Osteocyte (in vitro differentiated cells): Measurements from ENCODE around the gene USP21. TPM values are rescaled to one million over a fixed set of nuclear protein-coding genes. Genes with fewer than 3 reads are reported as not detected.

Experiments used
- DNase-seq: peaks from one replicate; pipeline ENCODE4 v3.0.0; 2021; ENCODE audit warnings: mixed read lengths; ENCODE audit not compliant: unreplicated experiment; ENCODE audit errors: extremely low spot score
- H3K27ac Mint-ChIP-seq: one replicate; pipeline ENCODE4 v1.8.0; 2021; ENCODE audit warnings: mild to moderate bottlenecking, mixed read lengths; ENCODE audit not compliant: unreplicated experiment
- H3K27me3 Mint-ChIP-seq: one replicate; pipeline ENCODE4 v1.8.0; 2021; ENCODE audit warnings: mixed read lengths; ENCODE audit not compliant: unreplicated experiment
- H3K36me3 Mint-ChIP-seq: one replicate; pipeline ENCODE4 v1.8.0; 2021; ENCODE audit warnings: mixed read lengths; ENCODE audit not compliant: unreplicated experiment
- H3K4me1 Mint-ChIP-seq: one replicate; pipeline ENCODE4 v1.8.0; 2021; ENCODE audit warnings: mixed read lengths; ENCODE audit not compliant: unreplicated experiment
- H3K4me3 Mint-ChIP-seq: one replicate; pipeline ENCODE4 v1.8.0; 2021; ENCODE audit warnings: mild to moderate bottlenecking, moderate library complexity, mixed read lengths; ENCODE audit not compliant: unreplicated experiment
- H3K9me3 Mint-ChIP-seq: one replicate; pipeline ENCODE4 v1.8.0; 2021; ENCODE audit warnings: mixed read lengths; ENCODE audit not compliant: unreplicated experiment
- total RNA-seq: library from RNA; stranded (reverse); gene quantifications from 2 replicates; pipeline ENCODE4 v1.2.1, GENCODE V29; 2021
- TF ChIP-seq, protein P1 (sequence below): fragments of 200-600 bp; sonication (generic); IDR thresholded peaks from 2 replicates; pipeline ENCODE4 v1.5.0; 2021; ENCODE audit warnings: antibody characterized with exemption, mild to moderate bottlenecking, moderate library complexity

Gene USP21
- total RNA-seq, 1 donor from 2014 or later: 27.5 TPM

DNA sequence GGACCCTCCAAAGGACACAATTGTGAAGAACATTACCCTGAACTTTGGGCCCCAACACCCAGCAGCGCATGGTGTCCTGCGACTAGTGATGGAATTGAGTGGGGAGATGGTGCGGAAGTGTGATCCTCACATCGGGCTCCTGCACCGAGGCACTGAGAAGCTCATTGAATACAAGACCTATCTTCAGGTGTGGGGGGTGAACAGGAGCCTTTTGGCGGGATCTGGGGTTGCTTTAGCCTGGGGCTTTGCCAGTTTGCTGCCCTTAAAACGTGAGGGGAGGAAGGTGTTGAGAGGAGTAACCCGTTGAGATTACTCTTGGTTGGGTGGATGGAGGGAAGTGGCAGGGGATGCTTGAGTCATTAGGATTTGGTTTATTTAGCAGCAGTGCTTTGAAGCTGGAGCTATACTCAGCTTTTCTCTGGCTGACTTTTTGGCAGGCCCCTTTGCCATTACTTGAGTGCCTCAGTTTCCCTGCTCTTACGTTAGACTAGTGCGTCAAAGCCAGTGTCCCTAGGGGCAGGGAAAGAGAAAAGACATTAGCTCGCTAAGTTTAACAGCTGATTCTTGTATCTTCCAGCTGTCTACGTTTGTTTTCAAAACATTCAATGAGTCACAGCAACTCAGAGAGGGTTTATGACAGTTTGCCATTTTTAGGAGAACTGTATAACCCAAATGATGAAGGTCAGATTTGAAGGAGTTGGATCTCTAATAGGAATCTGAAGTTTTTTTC is 47.3 kb downstream of the USP21 start:
- TF ChIP-seq, protein P1, sequence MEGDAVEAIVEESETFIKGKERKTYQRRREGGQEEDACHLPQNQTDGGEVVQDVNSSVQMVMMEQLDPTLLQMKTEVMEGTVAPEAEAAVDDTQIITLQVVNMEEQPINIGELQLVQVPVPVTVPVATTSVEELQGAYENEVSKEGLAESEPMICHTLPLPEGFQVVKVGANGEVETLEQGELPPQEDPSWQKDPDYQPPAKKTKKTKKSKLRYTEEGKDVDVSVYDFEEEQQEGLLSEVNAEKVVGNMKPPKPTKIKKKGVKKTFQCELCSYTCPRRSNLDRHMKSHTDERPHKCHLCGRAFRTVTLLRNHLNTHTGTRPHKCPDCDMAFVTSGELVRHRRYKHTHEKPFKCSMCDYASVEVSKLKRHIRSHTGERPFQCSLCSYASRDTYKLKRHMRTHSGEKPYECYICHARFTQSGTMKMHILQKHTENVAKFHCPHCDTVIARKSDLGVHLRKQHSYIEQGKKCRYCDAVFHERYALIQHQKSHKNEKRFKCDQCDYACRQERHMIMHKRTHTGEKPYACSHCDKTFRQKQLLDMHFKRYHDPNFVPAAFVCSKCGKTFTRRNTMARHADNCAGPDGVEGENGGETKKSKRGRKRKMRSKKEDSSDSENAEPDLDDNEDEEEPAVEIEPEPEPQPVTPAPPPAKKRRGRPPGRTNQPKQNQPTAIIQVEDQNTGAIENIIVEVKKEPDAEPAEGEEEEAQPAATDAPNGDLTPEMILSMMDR: no peak
- DNase-seq: no peak
- no peak overlapping the region for H3K27ac Mint-ChIP-seq
- no peak overlapping the region for H3K4me3 Mint-ChIP-seq
- H3K27me3 Mint-ChIP-seq: no peaks in the 10 kb centered on the region
- H3K36me3 Mint-ChIP-seq: peaks cover 33% of the 10 kb centered on the region
- peaks cover 28% of the 10 kb centered on the region for H3K4me1 Mint-ChIP-seq
- no peaks in the 10 kb centered on the region for H3K9me3 Mint-ChIP-seq

DNA sequence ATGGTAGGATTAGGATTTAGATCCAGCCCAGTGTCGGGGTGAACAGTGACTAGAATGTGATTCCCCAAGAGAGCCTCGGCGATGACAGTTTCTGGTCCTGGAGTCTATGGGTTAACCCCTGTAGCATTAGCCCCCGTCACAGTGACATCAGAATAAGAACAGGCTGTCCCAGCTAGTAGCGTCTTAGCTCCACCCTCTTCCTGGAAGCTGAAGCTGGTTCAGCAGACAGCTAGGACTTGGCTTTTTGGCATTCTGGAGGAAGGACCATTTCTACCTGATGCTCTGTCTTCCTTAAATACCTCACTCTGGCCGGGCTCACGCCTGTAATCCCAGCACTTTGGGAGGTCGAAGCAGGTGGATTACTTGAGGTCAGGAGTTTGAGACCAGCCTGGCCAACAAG is 47.9 kb downstream of the USP21 start:
- TF ChIP-seq, protein P1: no peak
- H3K4me1 Mint-ChIP-seq: peaks cover 24% of the 10 kb centered on the region
- no peak overlapping the region for H3K27ac Mint-ChIP-seq
- H3K9me3 Mint-ChIP-seq: no peaks in the 10 kb centered on the region
- no peak overlapping the region for H3K4me3 Mint-ChIP-seq
- no peaks in the 10 kb centered on the region for H3K27me3 Mint-ChIP-seq
- H3K36me3 Mint-ChIP-seq: peaks cover 39% of the 10 kb centered on the region
- no peak for DNase-seq

DNA sequence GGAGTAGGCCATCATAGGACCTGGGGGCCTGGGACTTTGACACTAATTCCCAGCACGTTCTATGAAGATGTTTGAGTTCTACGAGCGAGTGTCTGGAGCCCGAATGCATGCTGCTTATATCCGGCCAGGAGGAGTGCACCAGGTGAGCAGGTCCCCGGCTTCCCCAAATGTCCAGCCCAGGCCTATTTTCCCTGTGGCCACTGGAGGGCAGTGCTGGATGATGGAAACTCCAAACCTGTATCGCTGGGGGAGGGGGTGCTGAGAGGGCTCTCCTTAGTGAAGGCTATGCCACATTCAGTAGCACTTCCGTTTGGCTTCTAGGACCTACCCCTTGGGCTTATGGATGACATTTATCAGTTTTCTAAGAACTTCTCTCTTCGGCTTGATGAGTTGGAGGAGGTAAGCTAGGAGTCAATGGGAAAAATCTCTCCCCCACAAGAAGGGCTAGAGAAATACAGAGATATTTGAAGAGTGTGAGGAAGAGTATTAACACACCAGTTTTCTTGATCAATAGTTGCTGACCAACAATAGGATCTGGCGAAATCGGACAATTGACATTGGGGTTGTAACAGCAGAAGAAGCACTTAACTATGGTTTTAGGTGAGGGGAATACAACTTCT is 50.6 kb downstream of the USP21 start:
- no peak for DNase-seq
- H3K27ac Mint-ChIP-seq: no peak overlapping the region
- H3K27me3 Mint-ChIP-seq: no peaks in the 10 kb centered on the region
- H3K4me1 Mint-ChIP-seq: peaks cover 5% of the 10 kb centered on the region
- H3K36me3 Mint-ChIP-seq: peaks cover 52% of the 10 kb centered on the region
- no peak overlapping the region for H3K4me3 Mint-ChIP-seq
- TF ChIP-seq, protein P1: peak; percentile 83
- H3K9me3 Mint-ChIP-seq: no peaks in the 10 kb centered on the region

DNA sequence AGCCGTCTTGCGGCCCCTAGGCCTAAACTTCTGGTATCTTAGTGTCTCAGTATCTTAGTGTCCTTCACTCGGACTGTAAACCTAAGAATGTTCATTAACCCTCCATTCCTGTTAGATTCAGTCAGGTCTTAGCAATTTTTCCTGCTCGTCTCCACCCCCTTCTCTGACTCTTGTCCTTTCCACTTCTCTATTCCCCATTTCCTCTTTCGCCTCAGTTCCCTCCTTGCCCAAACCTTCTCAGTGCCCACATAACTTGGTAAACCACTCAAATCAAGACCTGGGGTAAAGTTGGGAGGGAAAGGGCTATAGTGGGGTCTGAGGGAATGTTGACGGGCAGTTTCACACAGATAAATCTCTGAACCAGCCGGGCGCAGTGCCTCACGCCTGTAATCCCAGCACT is 55.1 kb downstream of the USP21 start:
- H3K9me3 Mint-ChIP-seq: no peaks in the 10 kb centered on the region
- H3K36me3 Mint-ChIP-seq: peaks cover 40% of the 10 kb centered on the region
- no peak for DNase-seq
- no peaks in the 10 kb centered on the region for H3K27me3 Mint-ChIP-seq
- no peaks in the 10 kb centered on the region for H3K4me1 Mint-ChIP-seq
- no peak overlapping the region for H3K27ac Mint-ChIP-seq
- H3K4me3 Mint-ChIP-seq: no peak overlapping the region
- TF ChIP-seq, protein P1: no peak

DNA sequence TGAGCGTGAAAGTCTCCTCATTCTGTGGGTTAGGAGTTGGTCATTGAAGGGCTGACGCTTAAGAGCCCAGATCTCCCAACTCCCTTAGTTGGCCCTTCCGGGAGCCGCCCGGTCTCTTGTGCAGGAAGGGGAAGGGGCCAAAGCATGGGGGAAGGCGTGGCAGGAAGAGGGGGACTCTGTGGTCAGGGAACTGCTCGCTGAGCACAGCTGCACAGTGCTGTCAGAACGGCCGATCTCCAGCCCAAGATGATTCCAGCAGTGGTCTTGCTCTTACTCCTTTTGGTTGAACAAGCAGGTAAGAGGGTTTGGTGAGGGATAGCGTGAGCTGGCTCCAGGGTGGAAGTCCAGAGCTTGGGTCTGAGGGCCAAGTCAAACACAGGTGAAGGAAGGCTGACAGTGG is 55.8 kb downstream of the USP21 start, which contains the start of gene FCER1G:
Gene FCER1G, plus strand, starts transcription at position 220 of the 400 bp plus-strand sequence. Its CDS starts 27 bp downstream, at position 247.
- no peak for DNase-seq
- no peak within 1 kb of the TSS for H3K4me3 Mint-ChIP-seq
- H3K27ac Mint-ChIP-seq: no peak within 1 kb of the TSS
- peaks cover 33% of the 10 kb centered on the region for H3K36me3 Mint-ChIP-seq
- no peaks in the 10 kb centered on the region for H3K4me1 Mint-ChIP-seq
- H3K9me3 Mint-ChIP-seq: no peaks in the 10 kb centered on the region
- no peaks in the 10 kb centered on the region for H3K27me3 Mint-ChIP-seq
- TF ChIP-seq, protein P1: no peak
